ENCODE results near the gene TSPAN11.

TSPAN11 gene

DNA sequence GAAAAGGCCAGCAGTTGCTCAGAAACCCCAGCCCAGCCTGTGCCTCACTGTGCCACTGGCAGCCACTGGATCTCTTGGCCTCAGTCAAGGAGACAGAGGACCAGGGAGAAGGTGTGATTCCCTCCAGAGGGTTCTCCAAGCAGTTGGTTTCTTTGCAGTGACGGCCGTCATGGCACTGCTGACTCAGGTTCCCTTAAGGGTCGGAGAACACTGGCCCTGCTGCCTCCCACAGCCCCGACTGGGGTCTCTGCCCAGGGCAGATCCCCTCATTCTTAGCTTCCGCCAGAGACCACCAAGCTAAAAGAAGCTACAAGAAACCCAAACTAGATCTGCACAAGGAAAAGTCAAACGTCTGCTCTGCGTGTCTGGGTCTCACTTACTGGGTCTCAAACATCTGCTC lies 16.4 kb downstream of the TSPAN11 start:
- DNase-seq (ENCODE audit: low spot score), result no peak
- Histone ChIP-seq H3K36me3 (replicated peaks in 1 of 2; ENCODE audit: control insufficient read depth in 2 of 2, insufficient read depth in 2 of 2, low read length in 2 of 2) (peaks cover 0 to 4% of the 10 kb centered on the region in 2 donors), H2BK120ac (ENCODE audit: low read depth, low read length) (no peak overlapping the region), H3K4ac (ENCODE audit: low read length) (no peak overlapping the region), H4K8ac (ENCODE audit: low read depth, low read length) (no peak overlapping the region), H2BK15ac (ENCODE audit: low read length) (no peak overlapping the region), H3K9me3 (replicated peaks in 1 of 2; ENCODE audit: control insufficient read depth in 2 of 2, insufficient read depth in 1 of 2, low read depth in 1 of 2, low read length in 2 of 2) (peaks cover 0 to 8% of the 10 kb centered on the region in 2 donors), H2BK5ac (ENCODE audit: low read length) (no peak overlapping the region), H2BK12ac (ENCODE audit: low read length) (no peak overlapping the region), H3K23ac (ENCODE audit: low read depth, low read length, poor library complexity) (no peak overlapping the region), H3K14ac (ENCODE audit: low read length) (no peak overlapping the region), H3K27ac (replicated peaks; ENCODE audit: low read length) (no peak overlapping the region), H3K4me1 (ENCODE audit: control insufficient read depth in 2 of 2, insufficient read depth in 1 of 2, low read depth in 1 of 2, low read length in 2 of 2) (no peaks in the 10 kb centered on the region), H3K27me3 (ENCODE audit: control insufficient read depth in 3 of 3, insufficient read depth in 3 of 3, low read depth in 1 of 3, low read length in 3 of 3) (no peaks in the 10 kb centered on the region), H3K4me3 (ENCODE audit: low read length in 2 of 2) (no peak overlapping the region), H3K9ac (ENCODE audit: low read depth, low read length, poor library complexity) (no peak overlapping the region), H2AK5ac (ENCODE audit: low read depth, low read length) (no peak overlapping the region), H3K79me1 (ENCODE audit: low read depth, low read length) (peaks cover 3% of the 10 kb centered on the region), H3K4me2 (ENCODE audit: insufficient read depth, low read length, poor library complexity, severe bottlenecking) (no peak overlapping the region), H3K18ac (ENCODE audit: low read length) (no peak overlapping the region), H4K91ac (ENCODE audit: low read depth, low read length, poor library complexity) (no peak overlapping the region), H2AFZ (ENCODE audit: low read length) (no peak overlapping the region)
- no CpG with 5 or more reads among the region's 7 CpGs for whole genome bisulfite sequencing, 2 donors (ENCODE audit: extremely low coverage in 2 of 2, insufficient read length in 2 of 2, insufficient replicate concordance in 1 of 2)

DNA sequence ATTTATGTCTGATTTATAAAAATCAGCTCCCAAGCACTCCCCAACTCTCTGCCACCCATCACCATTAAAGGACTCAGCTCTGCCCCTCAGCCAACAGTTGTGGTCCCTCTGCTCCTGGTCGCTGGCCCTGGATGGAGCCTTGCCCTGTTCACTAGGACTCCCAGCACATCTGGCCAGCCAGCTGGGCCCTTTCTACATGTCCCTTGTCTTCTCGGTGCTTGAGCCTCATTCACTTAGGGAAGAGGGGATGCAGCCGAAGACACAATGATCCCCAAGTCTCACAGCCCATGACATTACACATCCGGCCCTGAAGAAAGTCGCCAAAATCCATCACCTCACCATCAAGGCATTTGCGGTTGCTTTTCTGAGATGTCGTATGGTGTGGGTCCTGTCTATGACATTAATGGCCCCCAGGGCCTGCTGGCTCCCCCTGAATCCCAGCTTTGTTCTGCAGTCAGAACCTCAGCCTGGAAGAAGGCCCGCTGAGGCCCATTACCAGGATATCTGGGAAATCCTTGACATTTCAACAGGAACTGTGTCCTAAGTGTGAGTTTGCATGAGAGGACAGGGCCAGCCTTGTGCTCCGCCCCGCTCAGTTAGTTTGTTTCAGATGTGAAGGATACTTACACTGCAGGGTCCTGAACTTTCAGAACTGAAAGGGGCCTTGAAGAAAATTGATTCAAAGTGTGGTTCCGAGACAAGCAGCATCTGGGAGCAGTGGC lies 19.1 kb downstream of the TSPAN11 start:
- Histone ChIP-seq H3K9me3 (replicated peaks in 1 of 2; ENCODE audit: control insufficient read depth in 2 of 2, insufficient read depth in 1 of 2, low read depth in 1 of 2, low read length in 2 of 2) (peaks cover 4% of the 10 kb centered on the region in 2 donors), H3K23ac (ENCODE audit: low read depth, low read length, poor library complexity) (no peak overlapping the region), H3K4me3 (ENCODE audit: low read length in 2 of 2) (no peak overlapping the region), H4K91ac (ENCODE audit: low read depth, low read length, poor library complexity) (no peak overlapping the region), H3K9ac (ENCODE audit: low read depth, low read length, poor library complexity) (peak overlapping the region; percentile 47), H3K27ac (replicated peaks; ENCODE audit: low read length) (no peak overlapping the region), H2AFZ (ENCODE audit: low read length) (no peak overlapping the region), H2BK15ac (ENCODE audit: low read length) (no peak overlapping the region), H3K36me3 (replicated peaks in 1 of 2; ENCODE audit: control insufficient read depth in 2 of 2, insufficient read depth in 2 of 2, low read length in 2 of 2) (peaks cover 0 to 6% of the 10 kb centered on the region in 2 donors), H3K14ac (ENCODE audit: low read length) (no peak overlapping the region), H3K4me2 (ENCODE audit: insufficient read depth, low read length, poor library complexity, severe bottlenecking) (no peak overlapping the region), H2BK5ac (ENCODE audit: low read length) (peak overlapping the region; percentile 62), H2BK120ac (ENCODE audit: low read depth, low read length) (no peak overlapping the region), H3K18ac (ENCODE audit: low read length) (no peak overlapping the region), H3K4ac (ENCODE audit: low read length) (no peak overlapping the region), H2AK5ac (ENCODE audit: low read depth, low read length) (no peak overlapping the region), H3K79me1 (ENCODE audit: low read depth, low read length) (peaks cover under 1% of the 10 kb centered on the region), H3K27me3 (ENCODE audit: control insufficient read depth in 3 of 3, insufficient read depth in 3 of 3, low read depth in 1 of 3, low read length in 3 of 3) (no peaks in the 10 kb centered on the region), H3K4me1 (ENCODE audit: control insufficient read depth in 2 of 2, insufficient read depth in 1 of 2, low read depth in 1 of 2, low read length in 2 of 2) (no peaks in the 10 kb centered on the region), H4K8ac (ENCODE audit: low read depth, low read length) (no peak overlapping the region), H2BK12ac (ENCODE audit: low read length) (no peak overlapping the region)
- WGBS, 2 donors (ENCODE audit: extremely low coverage in 2 of 2, insufficient read length in 2 of 2, insufficient replicate concordance in 1 of 2), result no CpG with 5 or more reads among the region's 11 CpGs
- no peak for DNase-seq (ENCODE audit: low spot score)

- Histone ChIP-seq H4K91ac (ENCODE audit: low read depth, low read length, poor library complexity) (no peak overlapping the region), H3K4me1 (ENCODE audit: control insufficient read depth in 2 of 2, insufficient read depth in 1 of 2, low read depth in 1 of 2, low read length in 2 of 2) (peaks cover 0 to 4% of the 10 kb centered on the region in 2 donors), H3K14ac (ENCODE audit: low read length) (no peak overlapping the region), H2BK15ac (ENCODE audit: low read length) (no peak overlapping the region), H3K27ac (replicated peaks; ENCODE audit: low read length) (no peak overlapping the region), H3K36me3 (replicated peaks in 1 of 2; ENCODE audit: control insufficient read depth in 2 of 2, insufficient read depth in 2 of 2, low read length in 2 of 2) (peaks cover 0 to 20% of the 10 kb centered on the region in 2 donors), H3K4me3 (ENCODE audit: low read length in 2 of 2) (no peak overlapping the region), H3K4ac (ENCODE audit: low read length) (no peak overlapping the region), H2BK120ac (ENCODE audit: low read depth, low read length) (no peak overlapping the region), H2AK5ac (ENCODE audit: low read depth, low read length) (no peak overlapping the region), H4K8ac (ENCODE audit: low read depth, low read length) (no peak overlapping the region), H3K23ac (ENCODE audit: low read depth, low read length, poor library complexity) (no peak overlapping the region), H3K4me2 (ENCODE audit: insufficient read depth, low read length, poor library complexity, severe bottlenecking) (no peak overlapping the region), H3K79me1 (ENCODE audit: low read depth, low read length) (no peaks in the 10 kb centered on the region), H2BK5ac (ENCODE audit: low read length) (no peak overlapping the region), H3K18ac (ENCODE audit: low read length) (no peak overlapping the region), H3K9ac (ENCODE audit: low read depth, low read length, poor library complexity) (no peak overlapping the region), H3K9me3 (replicated peaks in 1 of 2; ENCODE audit: control insufficient read depth in 2 of 2, insufficient read depth in 1 of 2, low read depth in 1 of 2, low read length in 2 of 2) (peaks cover 4 to 5% of the 10 kb centered on the region in 2 donors), H2AFZ (ENCODE audit: low read length) (no peak overlapping the region), H3K27me3 (ENCODE audit: control insufficient read depth in 3 of 3, insufficient read depth in 3 of 3, low read depth in 1 of 3, low read length in 3 of 3) (no peaks in the 10 kb centered on the region), H2BK12ac (ENCODE audit: low read length) (no peak overlapping the region)
- DNase-seq (ENCODE audit: low spot score), result no peak
- WGBS, 2 donors (ENCODE audit: extremely low coverage in 2 of 2, insufficient read length in 2 of 2, insufficient replicate concordance in 1 of 2), result no CpG with 5 or more reads among the region's 6 CpGs
Measured at GRCh38 chr12:30952015-30952414, 25.5 kb downstream of the TSPAN11 start.

DNA sequence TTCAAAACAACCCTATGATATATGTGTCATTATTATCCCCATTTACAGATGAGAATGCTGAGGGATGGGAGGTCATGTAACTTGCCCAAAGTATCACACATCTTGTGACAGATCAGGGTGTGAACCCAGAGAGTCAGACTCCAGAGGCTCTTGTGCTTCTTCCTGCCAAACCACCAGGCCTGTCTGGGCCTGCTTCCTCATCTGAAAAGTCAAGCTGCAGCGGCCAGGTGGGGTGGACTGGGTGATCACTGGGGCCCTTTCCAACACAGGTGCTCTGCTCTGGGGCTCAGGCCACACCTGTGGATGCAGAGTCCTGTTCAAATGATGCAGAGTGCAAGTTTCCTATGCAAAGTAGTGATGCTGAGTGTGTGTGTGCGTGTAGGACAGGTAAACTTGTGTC lies 26.7 kb downstream of the TSPAN11 start:
- WGBS, 2 donors (ENCODE audit: extremely low coverage in 2 of 2, insufficient read length in 2 of 2, insufficient replicate concordance in 1 of 2), result no CpG with 5 or more reads among the region's 2 CpGs
- H2BK5ac ChIP-seq (ENCODE audit: low read length), result no peak overlapping the region
- H3K27me3 ChIP-seq (ENCODE audit: control insufficient read depth in 3 of 3, insufficient read depth in 3 of 3, low read depth in 1 of 3, low read length in 3 of 3), result no peaks in the 10 kb centered on the region

More for the DNA sequence above, 26.7 kb downstream of the TSPAN11 start:
- no peak overlapping the region for H4K8ac ChIP-seq (ENCODE audit: low read depth, low read length)
- no peak overlapping the region for H3K4ac ChIP-seq (ENCODE audit: low read length)
- H3K23ac ChIP-seq (ENCODE audit: low read depth, low read length, poor library complexity), result no peak overlapping the region
- H3K27ac ChIP-seq (replicated peaks; ENCODE audit: low read length), result no peak overlapping the region
- H3K14ac ChIP-seq (ENCODE audit: low read length), result no peak overlapping the region
- no peak overlapping the region for H2AK5ac ChIP-seq (ENCODE audit: low read depth, low read length)
- H3K79me1 ChIP-seq (ENCODE audit: low read depth, low read length), result no peaks in the 10 kb centered on the region
- DNase-seq (ENCODE audit: low spot score), result no peak
- no peak overlapping the region for H4K91ac ChIP-seq (ENCODE audit: low read depth, low read length, poor library complexity)
- H2BK12ac ChIP-seq (ENCODE audit: low read length), result no peak overlapping the region
- H3K4me2 ChIP-seq (ENCODE audit: insufficient read depth, low read length, poor library complexity, severe bottlenecking), result no peak overlapping the region
- no peak overlapping the region for H3K9ac ChIP-seq (ENCODE audit: low read depth, low read length, poor library complexity)
- no peak overlapping the region for H3K18ac ChIP-seq (ENCODE audit: low read length)
- H2AFZ ChIP-seq (ENCODE audit: low read length), result no peak overlapping the region
- H3K4me1 ChIP-seq (ENCODE audit: control insufficient read depth in 2 of 2, insufficient read depth in 1 of 2, low read depth in 1 of 2, low read length in 2 of 2), result peaks cover 0 to 4% of the 10 kb centered on the region in 2 donors
- peaks cover 0 to 20% of the 10 kb centered on the region in 2 donors for H3K36me3 ChIP-seq (replicated peaks in 1 of 2; ENCODE audit: control insufficient read depth in 2 of 2, insufficient read depth in 2 of 2, low read length in 2 of 2)
- H2BK120ac ChIP-seq (ENCODE audit: low read depth, low read length), result no peak overlapping the region
- no peak overlapping the region for H2BK15ac ChIP-seq (ENCODE audit: low read length)
- H3K9me3 ChIP-seq (replicated peaks in 1 of 2; ENCODE audit: control insufficient read depth in 2 of 2, insufficient read depth in 1 of 2, low read depth in 1 of 2, low read length in 2 of 2), result peaks cover 2 to 4% of the 10 kb centered on the region in 2 donors
- H3K4me3 ChIP-seq (ENCODE audit: low read length in 2 of 2), result no peak overlapping the region

Data from neuronal stem cell (in vitro differentiated cells).